Right cardiac atrium (tissue), 5 donors: ENCODE results near the gene ANKS4B. TPM values are rescaled to one million over a fixed set of nuclear protein-coding genes. Genes with fewer than 3 reads are reported as not detected.

Experiments
- ATAC-seq, 2 donors: fragments of 200-7000 bp; cut with Tn5 transposase; one replicate each; pipeline versions ENCODE4 v1.8.0 to v1.9.1; 2020; ENCODE audit warnings: moderate library complexity in 2 of 2, mild to moderate bottlenecking in 1 of 2
- DNase-seq, 3 donors: peaks; one replicate each; pipeline ENCODE4 v3.0.0-alpha.2; 2020
- H3K27ac ChIP-seq: one replicate; pipeline ENCODE4 v1.5.1; 2013; ENCODE audit warnings: mild to moderate bottlenecking, low read length, control low read depth, moderate library complexity
- H3K27me3 ChIP-seq: one replicate; pipeline ENCODE4 v1.6.1; 2013; ENCODE audit not compliant: control insufficient read depth, insufficient read depth
- H3K4me1 ChIP-seq: one replicate; pipeline ENCODE4 v1.6.1; 2013; ENCODE audit warnings: low read length; ENCODE audit not compliant: control insufficient read depth, insufficient read depth
- H3K4me3 ChIP-seq: one replicate; pipeline ENCODE4 v1.5.1; 2013; ENCODE audit warnings: low read length, control low read depth
- H3K9me3 ChIP-seq: one replicate; pipeline ENCODE4 v1.6.1; 2013; ENCODE audit warnings: low read length; ENCODE audit not compliant: control insufficient read depth
- WGBS: extraction: QIAGEN DNeasy Blood & Tissue Kit; methylation state at CpG from one replicate; pipeline ENCODE4 v1.1.7; 2013; 5-methylcytosine and 5-hydroxymethylcytosine counted together
- intact Hi-C, 4 donors: fragments of 100-400 bp; cut with DNase I; formaldehyde crosslinking; loops; one replicate each; pipeline versions ENCODE4 v1.11.0 to v1.14.0; 2022 to 2023
- polyA plus RNA-seq: library from polyadenylated mRNA; stranded (reverse); fragments of 200-250 nt; gene quantifications from one replicate; pipeline ENCODE4 v1.2.3, GENCODE V29; 2013
- total RNA-seq, 4 donors: library from RNA; stranded (reverse); fragmentation: NEBNext Ultra II Directional; extraction: Animal tissue kit (Norgen Biotek cat#: 25700); gene quantifications; one replicate each; pipeline ENCODE4 v1.2.1, GENCODE V29; 2021
- donor health status: healthy with polysubstance abuse.
- donor health status: DM: no; HTN: yes; CAD: no.
- donor health status: DM: no; HTN: no; CAD: no.
- donor health status: DM: no; HTN: yes; CAD: no; lungs with severe emphysema.
- donor health status: DM: yes; HTN: yes; CAD: no.

Gene ANKS4B
- total and polyA plus RNA-seq, 5 donors, result not detected

GRCh38 chr16:21219551-21219950 lies 13.9 kb upstream of the ANKS4B start:
- Histone ChIP-seq H3K9me3 (no peaks in the 10 kb centered on the region), H3K27me3 (peaks cover 2% of the 10 kb centered on the region), H3K4me1 (no peaks in the 10 kb centered on the region), H3K4me3 (no peak overlapping the region), H3K27ac (no peak overlapping the region)
- ATAC-seq, result no peak
- intact Hi-C loops, result no loop called here
- no peak for DNase-seq
- 97% methylated on average over 2 of the region's 2 CpGs for WGBS

DNA sequence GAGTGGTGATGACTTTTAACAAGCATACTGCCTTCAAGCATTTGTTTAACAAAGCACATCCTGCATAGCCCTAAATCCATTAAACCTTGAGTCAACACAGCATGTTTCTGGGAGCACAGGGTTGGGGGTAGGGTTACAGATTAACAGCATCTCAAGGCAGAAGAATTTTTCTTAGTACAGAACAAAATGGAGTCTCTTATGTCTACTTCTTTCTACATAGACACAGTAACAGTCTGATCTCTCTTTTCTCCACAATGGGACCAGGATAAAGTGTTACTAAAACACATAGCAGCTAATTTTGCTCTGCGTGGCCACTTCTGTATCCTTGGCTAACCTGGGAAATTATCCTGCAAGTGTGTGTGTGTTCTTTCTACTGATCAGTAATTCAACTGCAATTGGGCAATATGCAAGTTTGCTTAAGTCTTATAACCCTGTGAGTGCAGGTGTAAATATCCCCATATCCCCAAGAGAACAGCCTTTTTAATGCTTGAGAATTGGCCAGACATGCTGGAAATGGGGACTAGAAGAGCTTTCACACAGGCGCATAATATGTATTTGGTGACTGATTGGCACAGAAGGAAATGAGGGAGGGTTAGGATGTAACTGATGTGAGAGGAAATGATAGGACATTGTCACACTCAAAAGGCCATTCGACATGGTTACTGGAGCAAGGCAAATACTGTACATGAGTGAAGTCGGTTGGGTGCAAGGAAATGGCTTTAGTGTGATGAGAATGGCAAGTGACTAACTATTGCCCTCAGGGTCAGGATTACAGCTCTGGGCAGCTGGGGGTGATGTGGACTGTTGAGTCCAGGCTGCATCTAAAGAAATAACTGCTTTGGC lies 10.8 kb upstream of the ANKS4B start:
- Histone ChIP-seq H3K27ac (no peak overlapping the region), H3K9me3 (no peaks in the 10 kb centered on the region), H3K4me3 (no peak overlapping the region), H3K27me3 (peaks cover 2% of the 10 kb centered on the region), H3K4me1 (no peaks in the 10 kb centered on the region)
- 68% methylated on average over 4 of the region's 4 CpGs for WGBS
- intact Hi-C loops, result no loop called here
- DNase-seq, result no peak
- no peak for ATAC-seq

DNA sequence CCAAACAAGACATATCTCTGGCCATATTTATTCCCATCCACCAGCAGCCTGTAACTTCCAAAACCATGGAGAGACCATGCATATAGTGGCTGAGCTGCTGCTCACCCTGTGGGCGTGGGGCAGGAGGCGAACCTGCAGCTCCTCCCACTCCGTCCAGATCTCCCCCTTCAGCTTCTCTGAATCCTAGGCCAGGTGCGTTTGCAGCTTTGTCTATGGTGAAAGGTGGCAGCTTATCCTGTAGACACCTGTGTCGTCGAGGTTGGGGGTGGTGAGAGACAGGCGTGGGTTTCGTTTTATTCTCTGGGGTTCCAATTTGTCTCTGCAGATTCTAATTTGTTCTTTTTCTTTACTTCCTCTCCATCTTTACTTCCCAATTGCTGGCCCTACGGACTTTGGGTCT lies 9.7 kb upstream of the ANKS4B start:
- Histone ChIP-seq H3K4me1 (no peaks in the 10 kb centered on the region), H3K27me3 (peaks cover 2% of the 10 kb centered on the region), H3K4me3 (no peak overlapping the region), H3K27ac (no peak overlapping the region), H3K9me3 (no peaks in the 10 kb centered on the region)
- DNase-seq, result no peak
- intact Hi-C loops, result no loop called here
- ATAC-seq, result no peak
- WGBS, result 71% methylated on average over 9 of the region's 9 CpGs

GRCh38 chr16:21224800-21225199 lies 8.7 kb upstream of the ANKS4B start:
- Histone ChIP-seq H3K27me3 (no peaks in the 10 kb centered on the region), H3K27ac (no peak overlapping the region), H3K4me3 (no peak overlapping the region), H3K4me1 (no peaks in the 10 kb centered on the region), H3K9me3 (no peaks in the 10 kb centered on the region)
- intact Hi-C loops, result no loop called here
- WGBS, result 74% methylated on average over 2 of the region's 2 CpGs
- DNase-seq, result no peak
- ATAC-seq, result no peak

- DNase-seq, result no peak
- Histone ChIP-seq H3K27ac (no peak overlapping the region), H3K4me1 (no peaks in the 10 kb centered on the region), H3K9me3 (no peaks in the 10 kb centered on the region), H3K27me3 (no peaks in the 10 kb centered on the region), H3K4me3 (no peak overlapping the region)
- intact Hi-C loops, result no loop called here
- ATAC-seq, result no peak
Measured at GRCh38 chr16:21226749-21227148, 6.8 kb upstream of the ANKS4B start.

- Histone ChIP-seq H3K27me3 (no peaks in the 10 kb centered on the region), H3K4me3 (no peak overlapping the region), H3K9me3 (no peaks in the 10 kb centered on the region), H3K27ac (no peak overlapping the region), H3K4me1 (no peaks in the 10 kb centered on the region)
- intact Hi-C loops, result no loop called here
- ATAC-seq (no peak), DNase-seq (no peak)
Measured at GRCh38 chr16:21227866-21228265, 5.6 kb upstream of the ANKS4B start.

DNA sequence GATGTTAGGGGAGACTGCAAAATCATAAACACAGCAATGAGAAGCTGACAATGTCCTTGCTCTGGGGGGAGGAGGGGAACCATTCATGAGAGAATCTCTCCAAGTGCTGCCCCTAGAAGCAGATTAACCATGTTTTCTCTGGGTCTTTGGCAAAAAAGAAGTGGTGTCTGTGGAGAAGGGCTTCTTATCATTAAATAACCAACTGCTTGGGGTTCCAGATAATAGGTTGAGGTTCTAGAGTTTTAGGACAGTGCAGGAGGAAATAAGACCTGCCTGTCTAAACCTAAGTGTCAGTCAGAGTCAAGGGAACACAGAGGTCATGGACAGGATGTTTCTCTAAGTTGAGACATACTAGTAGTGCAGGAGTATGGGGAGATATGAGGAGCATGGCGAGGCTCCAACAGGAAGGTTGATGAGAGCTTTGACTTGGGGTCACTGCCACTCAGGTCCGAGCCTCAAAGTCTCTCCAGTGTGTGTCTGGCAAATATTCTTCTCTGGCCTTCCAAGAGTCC lies 5.1 kb upstream of the ANKS4B start:
- Histone ChIP-seq H3K4me1 (no peaks in the 10 kb centered on the region), H3K9me3 (no peaks in the 10 kb centered on the region), H3K4me3 (no peak overlapping the region), H3K27me3 (no peaks in the 10 kb centered on the region), H3K27ac (no peak overlapping the region)
- intact Hi-C loops, result no loop called here
- ATAC-seq, result no peak
- DNase-seq, result no peak
- 39% methylated on average over 2 of the region's 2 CpGs for WGBS

DNA sequence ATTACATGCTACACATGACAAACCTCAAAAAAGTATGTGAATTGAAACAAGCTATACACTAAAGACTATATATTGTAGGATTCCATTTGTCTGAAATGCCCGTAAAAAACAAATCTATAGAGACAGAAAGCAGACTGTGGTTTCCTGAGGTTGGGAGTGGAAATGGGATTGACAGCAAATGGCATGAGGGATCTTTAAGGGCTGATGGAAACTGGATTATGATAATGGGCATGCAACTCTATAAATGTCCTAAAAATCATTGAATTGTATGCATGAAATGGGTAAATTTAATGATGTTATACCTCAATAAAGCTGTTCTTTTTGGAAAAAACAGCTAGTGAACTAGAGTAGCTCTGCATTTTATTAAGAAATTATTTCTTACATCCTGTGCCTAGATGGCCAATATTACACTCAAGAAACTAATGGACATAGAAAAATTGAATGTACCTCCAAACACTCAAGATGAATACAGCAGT lies 416 bp upstream of the ANKS4B start:
- no peak for ATAC-seq
- DNase-seq, result no peak
- Histone ChIP-seq H3K27me3 (no peaks in the 10 kb centered on the region), H3K9me3 (no peaks in the 10 kb centered on the region), H3K4me3 (no peak overlapping the region), H3K4me1 (no peaks in the 10 kb centered on the region), H3K27ac (no peak overlapping the region)
- intact Hi-C loops, result no loop called here
- 94% methylated on average over 1 of the region's 1 CpG for WGBS

DNA sequence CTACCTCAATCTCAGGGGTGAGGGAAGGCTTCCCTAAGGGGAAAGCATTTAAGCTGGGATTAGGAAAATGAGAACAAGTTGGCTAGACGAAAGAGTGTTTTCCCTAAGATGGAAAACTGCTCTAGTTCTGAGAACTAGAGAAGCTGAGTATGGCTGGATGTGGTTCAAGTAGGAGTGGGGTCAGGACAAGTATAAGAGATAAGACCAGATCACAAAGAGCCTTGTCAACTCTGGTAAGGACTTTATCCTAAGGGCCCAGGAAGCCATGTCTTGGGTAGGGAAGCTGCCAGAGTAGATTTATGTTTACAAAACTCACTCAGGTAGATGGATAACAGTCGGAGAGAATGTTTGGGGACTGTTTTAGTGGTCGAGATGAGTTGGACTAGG lies 1.7 kb downstream of the ANKS4B start:
- H3K27ac ChIP-seq, result no peak overlapping the region
- intact Hi-C loops, result no loop called here
- ATAC-seq, result no peak
- 78% methylated on average over 3 of the region's 3 CpGs for WGBS
- no peaks in the 10 kb centered on the region for H3K27me3 ChIP-seq
- no peaks in the 10 kb centered on the region for H3K4me1 ChIP-seq
- DNase-seq, result no peak
- H3K4me3 ChIP-seq, result no peak overlapping the region
- H3K9me3 ChIP-seq, result no peaks in the 10 kb centered on the region

- Histone ChIP-seq H3K27ac (no peak overlapping the region), H3K9me3 (no peaks in the 10 kb centered on the region), H3K27me3 (no peaks in the 10 kb centered on the region), H3K4me3 (no peak overlapping the region), H3K4me1 (no peaks in the 10 kb centered on the region)
- 80% methylated on average over 5 of the region's 5 CpGs for WGBS
- intact Hi-C loops, result no loop called here
- no peak for DNase-seq
- ATAC-seq, result no peak
Measured at GRCh38 chr16:21236831-21237230, 3.3 kb downstream of the ANKS4B start.

DNA sequence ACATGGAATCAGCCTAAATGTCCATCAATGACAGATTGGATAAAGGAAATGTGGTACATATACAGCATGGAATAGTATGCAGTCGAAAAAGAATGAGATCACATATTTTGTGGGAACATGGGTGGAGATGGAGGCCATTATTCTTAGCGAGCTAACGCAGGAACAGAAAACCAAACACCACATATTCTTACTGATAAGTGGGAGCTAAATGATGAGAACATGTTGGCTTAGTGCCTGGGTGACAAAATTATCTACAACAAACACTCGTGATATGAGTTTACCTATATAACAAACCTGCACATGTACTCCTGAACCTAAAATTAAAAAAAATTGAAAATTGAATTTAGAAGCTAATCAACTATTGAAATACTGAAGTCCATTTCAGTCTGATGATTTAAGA lies 6.1 kb downstream of the ANKS4B start:
- no peak overlapping the region for H3K4me3 ChIP-seq
- H3K27ac ChIP-seq, result no peak overlapping the region
- H3K4me1 ChIP-seq, result no peaks in the 10 kb centered on the region
- no peaks in the 10 kb centered on the region for H3K9me3 ChIP-seq
- no peaks in the 10 kb centered on the region for H3K27me3 ChIP-seq
- WGBS, result 37% methylated on average over 4 of the region's 4 CpGs
- DNase-seq (no peak), ATAC-seq (no peak)
- intact Hi-C loops, result no loop called here

DNA sequence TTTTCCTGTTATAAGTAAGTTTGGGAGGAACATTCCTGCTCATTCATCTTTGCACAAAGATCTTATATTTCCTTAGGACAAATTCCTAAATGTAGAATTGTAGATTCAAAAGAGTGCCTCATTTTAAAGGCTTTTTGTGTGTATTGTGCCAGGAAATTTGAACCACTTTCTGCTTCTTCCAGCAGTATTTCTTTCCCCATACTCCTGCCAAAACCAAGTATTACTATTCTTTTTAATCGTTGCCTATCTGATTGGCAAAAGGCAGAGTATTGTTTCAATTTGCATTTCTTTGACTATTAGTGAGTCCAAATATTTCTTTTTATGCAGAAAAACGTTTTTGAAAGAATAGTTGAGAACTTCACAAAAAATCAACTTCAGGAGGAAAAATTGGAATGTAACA lies 9.3 kb downstream of the ANKS4B start:
- intact Hi-C loops, result no loop called here
- H3K27ac ChIP-seq, result no peak overlapping the region
- no peak for ATAC-seq
- no peak for DNase-seq
- 16% methylated on average over 2 of the region's 2 CpGs for WGBS
- no peaks in the 10 kb centered on the region for H3K27me3 ChIP-seq
- H3K4me3 ChIP-seq, result no peak overlapping the region
- no peaks in the 10 kb centered on the region for H3K9me3 ChIP-seq
- no peaks in the 10 kb centered on the region for H3K4me1 ChIP-seq
